A549 treated with Hydrocortisone at 1 μM for 4 hours (cell line): ENCODE results near the gene NLGN2. TPM values are rescaled to one million over a fixed set of nuclear protein-coding genes. Genes with fewer than 3 reads are reported as not detected.

ENCODE experiments used
- total RNA-seq: library from RNA; stranded (reverse); fragments of 200-300 nt; extraction: Qiagen RNA extraction; gene quantifications from 5 replicates; pipeline ENCODE4 v1.2.3, GENCODE V29; 2022

Gene NLGN2
- total RNA-seq: 12.7 to 19.0 TPM (median 15.5 TPM) in 5 replicates

GRCh38 chr17:7407485-7408251 lies at the start of gene NLGN2:
Gene NLGN2, plus strand, starts transcription at chr17:7407845. Its CDS starts 411 bp downstream, at chr17:7408256.

GRCh38 chr17:7380855-7381683 lies 26.6 kb upstream of the NLGN2 start, which contains the start of gene TNK1:
Gene TNK1, plus strand, starts transcription at chr17:7381089. Its CDS starts 1,838 bp downstream, at chr17:7382927.

DNA sequence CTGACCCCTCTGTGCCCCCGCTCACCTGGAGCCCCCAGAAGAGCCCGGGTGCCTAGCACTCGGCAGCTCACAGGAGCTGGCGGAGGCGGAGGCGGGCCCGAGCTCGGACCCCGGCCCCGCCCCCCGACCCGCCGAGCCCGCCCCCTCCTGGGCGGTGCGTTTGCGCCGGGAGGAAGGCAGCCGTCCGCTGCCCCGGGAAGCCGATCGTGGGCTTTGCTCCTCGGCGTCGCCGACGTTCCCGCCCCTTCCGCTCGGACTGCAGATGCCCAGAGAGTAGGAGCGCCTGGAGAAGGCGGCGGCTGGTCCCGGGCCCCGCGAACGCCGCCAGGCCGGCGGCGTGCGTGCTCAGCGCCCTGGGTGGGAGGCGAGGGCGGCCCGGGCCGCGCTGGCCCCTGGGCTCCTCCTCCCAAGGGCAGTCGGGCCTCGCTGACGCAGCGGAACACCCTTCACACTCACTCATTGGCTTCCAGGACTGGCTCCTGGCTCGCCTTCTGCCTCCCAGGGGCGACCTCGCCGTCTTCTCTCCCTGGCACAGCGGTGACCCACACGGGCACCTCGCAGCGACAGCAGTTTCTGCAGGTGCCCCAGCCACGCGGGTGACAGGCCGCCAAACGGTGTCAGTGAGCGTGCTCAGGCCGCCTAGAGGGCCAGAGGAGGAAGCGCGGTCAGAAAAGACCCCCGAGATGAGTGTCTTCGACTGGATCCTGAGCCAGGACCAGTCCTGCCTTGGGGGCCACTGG lies 13.0 kb upstream of the NLGN2 start, which contains the start of gene PLSCR3:
Gene PLSCR3, minus strand, starts transcription at position 74 of the 740 bp plus-strand sequence. CDS start 415 bp downstream, outside the sequence.

DNA sequence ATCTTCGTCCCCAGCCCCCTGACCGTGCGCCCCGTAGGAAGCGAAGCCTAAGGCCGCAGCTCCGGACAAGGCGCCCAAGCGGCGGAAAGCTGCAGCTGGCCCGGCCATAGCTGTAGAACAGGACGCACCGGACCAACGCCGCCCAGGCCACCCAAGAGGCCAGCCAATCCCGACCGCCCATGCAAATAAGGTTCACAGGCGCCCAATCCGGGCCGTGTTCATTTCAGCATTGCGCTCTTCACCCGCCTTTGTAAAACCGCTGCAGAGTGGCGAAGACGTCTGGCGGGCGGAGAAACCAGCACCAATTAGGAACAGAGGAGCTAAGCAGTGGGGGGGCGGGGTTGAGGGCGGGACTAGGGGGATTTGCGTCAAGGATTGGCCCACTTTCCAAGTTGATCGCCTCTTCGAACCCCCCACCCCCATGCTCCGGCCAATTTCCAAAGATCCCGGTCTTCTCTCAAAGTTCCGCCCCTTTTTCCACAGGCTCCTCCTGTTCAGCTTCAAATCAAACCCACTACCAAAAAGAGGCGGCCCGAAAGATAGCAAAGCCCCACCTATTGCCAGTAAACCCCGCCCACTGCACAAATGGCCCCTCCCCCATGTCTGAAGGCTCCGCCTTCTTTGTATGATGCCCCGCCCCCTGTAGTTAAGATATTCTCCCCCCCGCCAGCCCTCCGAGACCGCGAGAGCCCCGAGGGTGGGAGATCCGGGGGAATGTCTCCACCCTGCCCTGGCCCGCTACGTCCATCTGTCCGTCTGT lies 3.5 kb upstream of the NLGN2 start, which contains the start of gene TMEM256:
Gene TMEM256, minus strand, starts transcription at position 121 of the 760 bp plus-strand sequence. Its CDS starts 13 bp downstream, at position 108.

GRCh38 chr17:7419819-7420610 lies 12.4 kb downstream of the NLGN2 start, which contains the start of gene SPEM1:
Gene SPEM1, plus strand, starts transcription at chr17:7420324. Its CDS starts 61 bp downstream, at chr17:7420385.

DNA sequence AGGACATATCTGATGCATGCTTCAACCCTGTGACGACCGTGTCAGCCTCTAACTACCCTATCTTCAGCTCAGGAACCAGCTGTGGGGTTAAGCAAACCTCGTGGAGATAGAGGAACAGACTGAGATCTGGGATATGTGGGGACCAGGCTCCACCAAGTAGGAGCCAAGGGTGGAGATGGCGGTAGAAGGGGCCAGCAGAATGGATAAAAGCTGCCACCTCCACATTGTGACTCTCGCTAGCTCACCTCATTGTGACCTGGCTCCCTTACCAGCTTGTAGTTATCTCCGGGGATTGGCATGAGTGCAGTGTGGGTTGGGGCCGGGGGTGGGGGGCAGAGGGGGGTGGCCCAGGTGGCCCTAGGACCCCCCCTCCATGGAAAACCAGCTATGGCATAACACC lies 17.7 kb downstream of the NLGN2 start, which contains the start of gene SPEM2:
Gene SPEM2, plus strand, starts transcription at position 301 of the 400 bp plus-strand sequence. Its CDS starts 73 bp downstream, at position 374.

DNA sequence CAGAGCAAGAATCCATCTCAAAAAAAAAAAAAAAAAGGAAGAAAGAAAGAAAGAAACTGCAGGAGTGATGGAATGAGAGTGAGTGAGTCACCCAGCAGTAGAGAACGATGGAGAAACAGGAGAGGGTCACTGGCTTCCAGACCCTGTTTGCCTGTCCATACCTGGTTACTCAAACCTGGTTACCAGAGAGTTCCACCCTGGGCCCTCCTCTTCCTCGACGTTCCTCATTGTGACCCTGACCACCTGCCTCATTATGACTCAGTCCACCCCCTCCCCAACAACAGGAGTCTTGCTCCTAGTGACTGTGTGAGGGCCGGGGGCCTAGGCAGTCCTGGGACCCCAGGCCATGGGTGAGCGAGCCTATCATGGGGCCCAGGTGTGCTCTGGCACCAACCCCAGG lies 20.9 kb downstream of the NLGN2 start, which contains the start of gene SPEM3:
Gene SPEM3, plus strand, starts transcription at position 301 of the 400 bp plus-strand sequence. Its CDS starts 46 bp downstream, at position 347.

DNA sequence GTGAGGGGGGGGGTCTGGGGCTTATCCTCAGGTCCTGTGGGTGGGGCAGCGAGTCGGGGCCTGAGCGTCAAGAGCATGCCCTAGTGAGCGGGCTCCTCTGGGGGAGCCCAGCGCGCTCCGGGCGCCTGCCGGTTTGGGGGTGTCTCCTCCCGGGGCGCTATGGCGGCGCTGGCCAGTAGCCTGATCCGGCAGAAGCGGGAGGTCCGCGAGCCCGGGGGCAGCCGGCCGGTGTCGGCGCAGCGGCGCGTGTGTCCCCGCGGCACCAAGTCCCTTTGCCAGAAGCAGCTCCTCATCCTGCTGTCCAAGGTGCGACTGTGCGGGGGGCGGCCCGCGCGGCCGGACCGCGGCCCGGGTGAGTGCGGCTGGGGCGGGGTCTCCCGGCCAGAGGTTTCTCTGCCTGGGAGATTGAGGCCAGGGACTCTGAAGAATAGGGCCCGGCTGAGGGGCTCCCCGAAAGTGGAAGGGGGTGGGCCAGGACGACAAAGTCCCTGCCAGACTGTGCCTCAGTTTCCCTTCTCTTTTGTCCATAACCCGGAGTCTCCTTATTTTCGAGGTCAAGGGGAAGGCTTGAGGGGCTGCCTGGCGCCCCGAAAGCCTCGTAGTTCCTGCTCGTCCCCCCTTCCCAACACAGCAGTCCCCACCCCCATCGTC lies 31.9 kb downstream of the NLGN2 start, which contains the start of gene FGF11:
Gene FGF11, plus strand, starts transcription at position 51 of the 651 bp plus-strand sequence. Its CDS starts 109 bp downstream, at position 160.

DNA sequence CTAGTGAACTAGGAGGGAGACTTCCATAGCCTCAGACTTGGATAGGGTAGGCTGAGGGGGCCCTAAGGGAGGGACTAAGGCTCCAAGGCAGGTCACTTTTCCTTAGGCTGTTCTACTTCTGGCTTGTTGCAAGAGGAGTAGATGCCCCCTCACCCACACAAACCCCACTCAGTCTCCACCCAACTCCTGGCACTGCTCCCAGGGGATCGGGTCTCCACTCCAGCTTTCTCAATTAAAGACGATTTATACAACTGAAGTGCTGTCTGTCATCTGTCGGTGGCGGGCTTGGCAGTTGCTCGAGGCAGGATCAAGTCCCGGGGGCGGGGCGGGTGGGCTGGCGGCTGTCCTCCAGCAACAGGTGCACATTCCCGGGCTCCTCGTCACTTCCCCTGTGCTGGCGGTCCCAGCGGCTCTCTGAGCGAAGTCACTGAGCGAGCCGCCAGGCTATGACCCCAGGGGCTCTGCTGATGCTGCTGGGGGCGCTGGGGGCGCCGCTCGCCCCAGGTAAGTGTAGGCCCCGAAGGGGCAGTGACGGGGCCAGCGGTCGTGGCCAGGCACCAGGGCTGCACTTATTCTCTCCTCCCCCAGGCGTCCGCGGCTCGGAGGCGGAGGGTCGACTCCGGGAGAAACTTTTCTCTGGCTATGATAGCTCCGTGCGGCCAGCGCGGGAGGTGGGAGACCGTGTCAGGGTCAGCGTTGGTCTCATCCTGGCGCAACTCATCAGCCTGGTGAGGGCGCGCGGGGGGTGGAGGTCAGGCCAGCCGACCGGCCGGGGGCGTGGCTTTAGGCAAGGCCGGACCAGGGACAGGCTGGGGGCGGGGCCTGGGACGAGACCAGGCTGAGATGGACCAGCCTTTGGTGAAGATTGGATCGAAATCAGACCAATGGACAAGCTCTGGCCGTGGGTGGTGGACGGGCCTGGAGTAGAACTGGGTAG lies 37.3 kb downstream of the NLGN2 start, which contains the start of gene CHRNB1:
Gene CHRNB1, plus strand, starts transcription at position 380 of the 937 bp plus-strand sequence. Its CDS starts 67 bp downstream, at position 447.

Other genes starting within 250 kb of the NLGN2 start
- 0.70 to 1.4 TPM (median 0.89 TPM) in 5 replicates for gene ASGR1, start 228.5 kb upstream of the NLGN2 start, total RNA-seq
- 5.7 to 7.8 TPM (median 6.6 TPM) in 5 replicates for gene DLG4, start 188.0 kb upstream of the NLGN2 start, total RNA-seq
- 322 to 414 TPM (median 394 TPM) in 5 replicates for gene ACADVL, start 187.9 kb upstream of the NLGN2 start, total RNA-seq
- 37.0 to 41.9 TPM (median 40.1 TPM) in 5 replicates for gene DVL2, start 173.3 kb upstream of the NLGN2 start, total RNA-seq
- gene PHF23, start 168.4 kb upstream of the NLGN2 start, total RNA-seq: 89.8 to 111 TPM (median 96.3 TPM) in 5 replicates
- 685 to 777 TPM (median 698 TPM) in 5 replicates for gene GABARAP, start 165.4 kb upstream of the NLGN2 start, total RNA-seq
- 222 to 242 TPM (median 228 TPM) in 5 replicates for gene CTDNEP1, start 156.1 kb upstream of the NLGN2 start, total RNA-seq
- 125 to 155 TPM (median 140 TPM) in 5 replicates for gene ELP5, start 155.6 kb upstream of the NLGN2 start, total RNA-seq
- 2.2 to 3.7 TPM (median 2.6 TPM) in 5 replicates for gene CLDN7, start 145.4 kb upstream of the NLGN2 start, total RNA-seq
- 0.39 to 0.59 TPM (median 0.50 TPM) in 5 replicates for gene SLC2A4, start 126.1 kb upstream of the NLGN2 start, total RNA-seq
- 0.43 to 0.55 TPM (median 0.44 TPM) in 5 replicates for gene YBX2, start 113.2 kb upstream of the NLGN2 start, total RNA-seq
- gene EIF5A, start 100.2 kb upstream of the NLGN2 start, total RNA-seq: 1,618 to 1,808 TPM (median 1,704 TPM) in 5 replicates
- 73.9 to 101 TPM (median 95.3 TPM) in 5 replicates for gene GPS2, start 92.5 kb upstream of the NLGN2 start, total RNA-seq
- gene NEURL4, start 78.5 kb upstream of the NLGN2 start, total RNA-seq: 26.4 to 30.2 TPM (median 28.4 TPM) in 5 replicates
- gene ACAP1, start 71.3 kb upstream of the NLGN2 start, total RNA-seq: 1.2 to 3.9 TPM (median 3.1 TPM) in 5 replicates
- 10.5 to 13.8 TPM (median 12.9 TPM) in 5 replicates for gene KCTD11, start 55.7 kb upstream of the NLGN2 start, total RNA-seq
- gene TMEM95, start 52.7 kb upstream of the NLGN2 start, total RNA-seq: not detected in 5 replicates
- 1.4 to 2.1 TPM (median 1.7 TPM) in 5 replicates for gene TNK1, start 26.8 kb upstream of the NLGN2 start, total RNA-seq
- gene PLSCR3, start 13.3 kb upstream of the NLGN2 start, total RNA-seq: 38.8 to 44.7 TPM (median 42.7 TPM) in 5 replicates
- 171 to 224 TPM (median 215 TPM) in 5 replicates for gene TMEM256, start 3.7 kb upstream of the NLGN2 start, total RNA-seq
- 0.08 to 0.13 TPM in 2 of 5 replicates, not detected in the others for gene SPEM1, start 12.5 kb downstream of the NLGN2 start, total RNA-seq
- not detected in 5 replicates for gene SPEM2, start 17.8 kb downstream of the NLGN2 start, total RNA-seq
- 0.02 to 0.03 TPM in 2 of 5 replicates, not detected in the others for gene SPEM3, start 21.0 kb downstream of the NLGN2 start, total RNA-seq
- gene TMEM102, start 27.6 kb downstream of the NLGN2 start, total RNA-seq: 10.1 to 14.8 TPM (median 13.3 TPM) in 5 replicates
- gene FGF11, start 31.7 kb downstream of the NLGN2 start, total RNA-seq: 0.93 to 1.1 TPM (median 1.0 TPM) in 5 replicates
- gene CHRNB1, start 37.2 kb downstream of the NLGN2 start, total RNA-seq: 7.0 to 11.7 TPM (median 9.1 TPM) in 5 replicates
- gene ZBTB4, start 71.8 kb downstream of the NLGN2 start, total RNA-seq: 20.4 to 26.9 TPM (median 24.8 TPM) in 5 replicates
- not detected in 5 replicates for gene SLC35G6, start 73.6 kb downstream of the NLGN2 start, total RNA-seq
- gene POLR2A, start 76.5 kb downstream of the NLGN2 start, total RNA-seq: 70.3 to 86.1 TPM (median 78.6 TPM) in 5 replicates
- gene TNFSF12, start 141.2 kb downstream of the NLGN2 start, total RNA-seq: 9.9 to 13.2 TPM (median 11.0 TPM) in 5 replicates
- gene TNFSF13, start 150.9 kb downstream of the NLGN2 start, total RNA-seq: 0.78 to 1.1 TPM (median 0.91 TPM) in 5 replicates
- 88.8 to 103 TPM (median 95.8 TPM) in 5 replicates for gene SENP3, start 154.1 kb downstream of the NLGN2 start, total RNA-seq
- 25.7 to 33.1 TPM (median 28.3 TPM) in 5 replicates for gene CD68, start 171.8 kb downstream of the NLGN2 start, total RNA-seq
- 109 to 162 TPM (median 117 TPM) in 5 replicates for gene MPDU1, start 176.0 kb downstream of the NLGN2 start, total RNA-seq
- 0.16 to 0.36 TPM (median 0.25 TPM) in 5 replicates for gene SOX15, start 182.2 kb downstream of the NLGN2 start, total RNA-seq
- 52.5 to 56.7 TPM (median 54.4 TPM) in 5 replicates for gene FXR2, start 207.1 kb downstream of the NLGN2 start, total RNA-seq
- gene SAT2, start 220.0 kb downstream of the NLGN2 start, total RNA-seq: 60.0 to 88.9 TPM (median 79.2 TPM) in 5 replicates
- gene SHBG, start 222.3 kb downstream of the NLGN2 start, total RNA-seq: 0.35 to 0.85 TPM (median 0.60 TPM) in 5 replicates
- 0.15 to 0.37 TPM (median 0.27 TPM) in 5 replicates for gene ATP1B2, start 243.1 kb downstream of the NLGN2 start, total RNA-seq